CD4-positive, CD25-positive, alpha-beta regulatory T cell (primary cell): Measurements from ENCODE around the gene CTNNA1. TPM values are rescaled to one million over a fixed set of nuclear protein-coding genes. Genes with fewer than 3 reads are reported as not detected.

Experiments used
- ATAC-seq, 2 donors: fragments of 150-1000 bp; cut with Tn5 transposase; one replicate each; pipeline ENCODE4 v1.10.0; 2021; ENCODE audit warnings: low read depth in 2 of 2, moderate number of reproducible peaks in 2 of 2, moderate library complexity in 1 of 2
- DNase-seq, 3 donors: peaks; one replicate each; pipeline versions ENCODE4 v3.0.0 to v3.0.0-alpha.2; 2012 to 2022; ENCODE audit warnings: mixed read lengths in 1 of 3
- H3K27ac ChIP-seq: one replicate; pipeline ENCODE4 v1.7.0; 2013; ENCODE audit warnings: mild to moderate bottlenecking, low read length; ENCODE audit not compliant: insufficient read depth, poor library complexity, severe bottlenecking
- H3K27me3 ChIP-seq: one replicate; pipeline ENCODE4 v1.7.0; 2013; ENCODE audit warnings: low read length; ENCODE audit not compliant: control insufficient read depth, insufficient read depth
- H3K36me3 ChIP-seq: one replicate; pipeline ENCODE4 v1.7.0; 2013; ENCODE audit warnings: mild to moderate bottlenecking, low read length, moderate library complexity; ENCODE audit not compliant: control insufficient read depth, insufficient read depth
- H3K4me1 ChIP-seq: 2 replicates; pipeline ENCODE4 v1.7.0; 2013; ENCODE audit warnings: mild to moderate bottlenecking, low read length; ENCODE audit not compliant: insufficient read depth, control insufficient read depth, poor library complexity, severe bottlenecking
- H3K4me3 ChIP-seq: one replicate; pipeline ENCODE4 v1.7.0; 2013; ENCODE audit warnings: low read depth, mild to moderate bottlenecking, low read length, moderate library complexity
- H3K9me3 ChIP-seq, 2 experiments: 1 replicate in 1 of 2; 2 replicates in 1 of 2; pipeline ENCODE4 v1.7.0; 2013; ENCODE audit warnings: low read length in 2 of 2, mild to moderate bottlenecking in 1 of 2, moderate library complexity in 1 of 2; ENCODE audit not compliant: control insufficient read depth in 2 of 2
- H3K27ac Mint-ChIP-seq, 3 donors: one replicate each; pipeline ENCODE4 v1.8.0; 2020 to 2022; ENCODE audit warnings: mild to moderate bottlenecking in 3 of 3, mixed read lengths in 3 of 3, moderate library complexity in 2 of 3
- H3K27me3 Mint-ChIP-seq: one replicate; pipeline ENCODE4 v1.8.0; 2022; ENCODE audit warnings: mild to moderate bottlenecking, mixed read lengths
- H3K36me3 Mint-ChIP-seq: one replicate; pipeline ENCODE4 v1.8.0; 2020; ENCODE audit warnings: mixed read lengths
- H3K4me1 Mint-ChIP-seq, 4 donors: one replicate each; pipeline ENCODE4 v1.8.0; 2020 to 2022; ENCODE audit warnings: mixed read lengths in 4 of 4, mild to moderate bottlenecking in 1 of 4
- H3K4me3 Mint-ChIP-seq, 4 donors: one replicate each; pipeline ENCODE4 v1.8.0; 2020 to 2022; ENCODE audit warnings: mild to moderate bottlenecking in 4 of 4, mixed read lengths in 4 of 4, moderate library complexity in 3 of 4
- H3K9me3 Mint-ChIP-seq, 7 donors: one replicate each; pipeline ENCODE4 v1.8.0; 2020 to 2022; ENCODE audit warnings: mixed read lengths in 7 of 7, mild to moderate bottlenecking in 3 of 7, moderate library complexity in 2 of 7
- polyA plus RNA-seq, 4 donors: library from polyadenylated mRNA; unstranded; fragments of 300-500 nt; fragmentation: Illumina TruSeq; gene quantifications; one replicate each; pipeline ENCODE4 v1.2.3, GENCODE V29; 2021
- total RNA-seq: library from RNA; stranded (reverse); gene quantifications from one replicate; pipeline ENCODE4 v1.2.3, GENCODE V29; 2022

CTNNA1 gene
- total and polyA plus RNA-seq, 5 donors from 2014 or later: 8.9 to 48.6 (median 13.5) TPM

GRCh38 chr5:138962614-138963370 is 209.6 kb downstream of the CTNNA1 start:
- Histone ChIP-seq H3K27me3 (no peaks in the 10 kb centered on the region), H3K36me3 (no peaks in the 10 kb centered on the region), H3K27ac (no peak overlapping the region), H3K9me3 (no peaks in the 10 kb centered on the region), H3K4me3 (no peak overlapping the region), H3K4me1 (no peaks in the 10 kb centered on the region)
- Mint-ChIP-seq H3K9me3 (no peaks in the 10 kb centered on the region), H3K27ac (no peak overlapping the region), H3K27me3 (no peaks in the 10 kb centered on the region), H3K4me3 (no peak overlapping the region), H3K36me3 (no peaks in the 10 kb centered on the region), H3K4me1 (no peaks in the 10 kb centered on the region)
- DNase-seq (no peak), ATAC-seq (no peak)

GRCh38 chr5:138963763-138964371 is 210.6 kb downstream of the CTNNA1 start:
- Histone ChIP-seq H3K4me1 (no peaks in the 10 kb centered on the region), H3K4me3 (no peak overlapping the region), H3K27ac (no peak overlapping the region), H3K36me3 (no peaks in the 10 kb centered on the region), H3K27me3 (no peaks in the 10 kb centered on the region), H3K9me3 (no peaks in the 10 kb centered on the region)
- Mint-ChIP-seq H3K4me3 (no peak overlapping the region), H3K4me1 (no peaks in the 10 kb centered on the region), H3K27ac (no peak overlapping the region), H3K27me3 (no peaks in the 10 kb centered on the region), H3K36me3 (peaks cover 5% of the 10 kb centered on the region), H3K9me3 (no peaks in the 10 kb centered on the region)
- no peak for DNase-seq
- ATAC-seq: no peak

GRCh38 chr5:138964647-138965201 is 211.5 kb downstream of the CTNNA1 start:
- H3K36me3 Mint-ChIP-seq: peaks cover 5% of the 10 kb centered on the region
- H3K4me1 Mint-ChIP-seq: no peaks in the 10 kb centered on the region
- H3K27ac Mint-ChIP-seq: no peak overlapping the region
- no peaks in the 10 kb centered on the region for H3K36me3 ChIP-seq
- no peak overlapping the region for H3K4me3 Mint-ChIP-seq
- H3K4me1 ChIP-seq: no peaks in the 10 kb centered on the region
- H3K27me3 Mint-ChIP-seq: no peaks in the 10 kb centered on the region
- H3K27ac ChIP-seq: no peak overlapping the region
- DNase-seq (no peak), ATAC-seq (no peak)
- peaks cover 0 to 2% (median 0%) of the 10 kb centered on the region in 7 donors for H3K9me3 Mint-ChIP-seq
- H3K27me3 ChIP-seq: no peaks in the 10 kb centered on the region
- no peaks in the 10 kb centered on the region for H3K9me3 ChIP-seq
- no peak overlapping the region for H3K4me3 ChIP-seq

- H3K4me1 Mint-ChIP-seq: no peaks in the 10 kb centered on the region
- no peak overlapping the region for H3K27ac Mint-ChIP-seq
- H3K9me3 Mint-ChIP-seq: peaks cover 0 to 2% (median 0%) of the 10 kb centered on the region in 7 donors
- Histone ChIP-seq H3K9me3 (no peaks in the 10 kb centered on the region), H3K4me3 (no peak overlapping the region), H3K4me1 (no peaks in the 10 kb centered on the region), H3K27ac (no peak overlapping the region), H3K27me3 (no peaks in the 10 kb centered on the region), H3K36me3 (no peaks in the 10 kb centered on the region)
- H3K36me3 Mint-ChIP-seq: peaks cover 5% of the 10 kb centered on the region
- H3K27me3 Mint-ChIP-seq: no peaks in the 10 kb centered on the region
- no peak for DNase-seq
- no peak overlapping the region for H3K4me3 Mint-ChIP-seq
- no peak for ATAC-seq
Observed at GRCh38 chr5:138965626-138966025, 212.4 kb downstream of the CTNNA1 start.

- Histone ChIP-seq H3K4me3 (no peak overlapping the region), H3K27ac (no peak overlapping the region), H3K4me1 (no peaks in the 10 kb centered on the region), H3K9me3 (no peaks in the 10 kb centered on the region), H3K36me3 (no peaks in the 10 kb centered on the region), H3K27me3 (no peaks in the 10 kb centered on the region)
- no peak overlapping the region for H3K4me3 Mint-ChIP-seq
- no peaks in the 10 kb centered on the region for H3K4me1 Mint-ChIP-seq
- H3K36me3 Mint-ChIP-seq: peaks cover 5% of the 10 kb centered on the region
- H3K9me3 Mint-ChIP-seq: peaks cover 0 to 2% (median 0%) of the 10 kb centered on the region in 7 donors
- H3K27me3 Mint-ChIP-seq: no peaks in the 10 kb centered on the region
- ATAC-seq (no peak), DNase-seq (no peak)
- no peak overlapping the region for H3K27ac Mint-ChIP-seq
Observed at GRCh38 chr5:138966236-138966985, 213.2 kb downstream of the CTNNA1 start.

- H3K4me3 ChIP-seq: no peak overlapping the region
- DNase-seq (no peak), ATAC-seq (no peak)
- H3K36me3 ChIP-seq: no peaks in the 10 kb centered on the region
- no peaks in the 10 kb centered on the region for H3K9me3 ChIP-seq
- no peak overlapping the region for H3K4me3 Mint-ChIP-seq
- peaks cover 0 to 2% (median 0%) of the 10 kb centered on the region in 7 donors for H3K9me3 Mint-ChIP-seq
- H3K27ac ChIP-seq: no peak overlapping the region
- no peaks in the 10 kb centered on the region for H3K27me3 ChIP-seq
- no peak overlapping the region for H3K27ac Mint-ChIP-seq
- no peaks in the 10 kb centered on the region for H3K4me1 ChIP-seq
- peaks cover 10% of the 10 kb centered on the region for H3K36me3 Mint-ChIP-seq
- no peaks in the 10 kb centered on the region for H3K27me3 Mint-ChIP-seq
- no peaks in the 10 kb centered on the region for H3K4me1 Mint-ChIP-seq
Observed at GRCh38 chr5:138967791-138968448, 214.7 kb downstream of the CTNNA1 start.

GRCh38 chr5:138968601-138969000 is 215.4 kb downstream of the CTNNA1 start:
- Mint-ChIP-seq H3K36me3 (peaks cover 10% of the 10 kb centered on the region), H3K4me3 (no peak overlapping the region), H3K9me3 (peaks cover 0 to 2% (median 0%) of the 10 kb centered on the region in 7 donors), H3K27me3 (no peaks in the 10 kb centered on the region), H3K4me1 (no peaks in the 10 kb centered on the region), H3K27ac (no peak overlapping the region)
- H3K4me3 ChIP-seq: no peak overlapping the region
- ATAC-seq (no peak), DNase-seq (no peak)
- H3K36me3 ChIP-seq: no peaks in the 10 kb centered on the region
- no peaks in the 10 kb centered on the region for H3K4me1 ChIP-seq
- no peaks in the 10 kb centered on the region for H3K27me3 ChIP-seq
- H3K27ac ChIP-seq: no peak overlapping the region
- H3K9me3 ChIP-seq: no peaks in the 10 kb centered on the region
